K562 (cell line): ENCODE results near the gene GHR. TPM values are rescaled to one million over a fixed set of nuclear protein-coding genes. Genes with fewer than 3 reads are reported as not detected.
A peak's percentile ranks its signal among the peaks of the same experiment; 100 is the strongest.

Experiments used
- CBX3 ChIP-seq, 2 experiments: IDR thresholded peaks; 1 replicate in 1 of 2; 2 replicates in 1 of 2; pipeline ENCODE4 v1.6.1; 2012; ENCODE audit warnings: inconsistent platforms in 2 of 2, low read length in 2 of 2, borderline replicate concordance in 1 of 2, control low read depth in 1 of 2
- ELF4 ChIP-seq: fragments of 450-650 bp; formaldehyde crosslinking; IDR thresholded peaks from 2 replicates; pipeline ENCODE4 v1.4.0; 2022; ENCODE audit warnings: missing genetic modification characterization
- L3MBTL2 ChIP-seq: fragments of 450-650 bp; IDR thresholded peaks from 2 replicates; pipeline ENCODE4 v1.6.1; 2016; ENCODE audit warnings: mild to moderate bottlenecking, moderate library complexity
- RNF2 ChIP-seq: sonication (generic); IDR thresholded peaks from 2 replicates; pipeline ENCODE4 v1.6.1; 2016
- SMARCC2 ChIP-seq: fragments of 450-650 bp; IDR thresholded peaks from 2 replicates; pipeline ENCODE4 v1.6.1; 2017; ENCODE audit warnings: antibody characterized with exemption, moderate library complexity, mild to moderate bottlenecking, low read depth
- SP1 ChIP-seq: sonication (generic); formaldehyde crosslinking; IDR thresholded peaks from 2 replicates; pipeline ENCODE4 v1.8.1; 2022; ENCODE audit warnings: mild to moderate bottlenecking, missing genetic modification reagents
- polyA plus RNA-seq, 8 experiments: library from polyadenylated mRNA; depleted of rRNA in 4 of 8; stranded (reverse) in 5 of 8; unstranded in 3 of 8; fragments of >200 nt; fragmentation: Nextera tagmentation in 2 of 8; fragmentation: Illumina TruSeq in 1 of 8; extraction: Ambion mirVana in 2 of 8; extraction: Trizol in 1 of 8; gene quantifications; 2 replicates each; pipeline versions ENCODE4 v1.2.1 to v1.2.3, GENCODE V29; 2011 to 2014; ENCODE audit warnings: inconsistent platforms in 1 of 8, missing spikeins in 1 of 8
- total RNA-seq, 7 experiments: library from RNA; depleted of rRNA in 6 of 7; stranded (reverse); fragments of >200 nt in 6 of 7; fragmentation: Illumina TruSeq in 2 of 7; extraction: Trizol in 2 of 7; gene quantifications; 2 replicates each; pipeline versions ENCODE4 v1.2.1 to v1.2.3, GENCODE V29; 2011 to 2021; ENCODE audit warnings: low replicate concordance in 1 of 7
- TF ChIP-seq, protein P1 (sequence below): sonication (generic); formaldehyde crosslinking; IDR thresholded peaks from 2 replicates; pipeline ENCODE4 v1.4.0; 2020; ENCODE audit warnings: mild to moderate bottlenecking, missing genetic modification reagents
- TF ChIP-seq, protein P2 (sequence below): fragments of 450-650 bp; formaldehyde crosslinking; IDR thresholded peaks from 2 replicates; pipeline ENCODE4 v1.4.0; 2020; ENCODE audit warnings: mild to moderate bottlenecking, mixed read lengths
- TF ChIP-seq, protein P3 (sequence below): fragments of 450-650 bp; IDR thresholded peaks from 2 replicates; pipeline ENCODE4 v1.6.1; 2016; ENCODE audit warnings: missing biosample characterization, missing genetic modification characterization
- TF ChIP-seq, protein P4 (sequence below): sonication (generic); formaldehyde crosslinking; IDR thresholded peaks from 2 replicates; pipeline ENCODE4 v1.8.0; 2023; ENCODE audit warnings: missing genetic modification reagents, mild to moderate bottlenecking, borderline replicate concordance
- TF ChIP-seq, protein P5 (sequence below), 2 experiments: fragments of 450-650 bp; IDR thresholded peaks; 2 replicates each; pipeline ENCODE4 v1.6.1; 2018; ENCODE audit warnings: mild to moderate bottlenecking in 2 of 2, low read depth in 1 of 2; ENCODE audit not compliant: partially characterized antibody in 2 of 2

Gene GHR
- total and polyA plus RNA-seq, 9 of the 15 experiments (the other 6 are each of a cell fraction or from before 2014, with no cell fraction given), result 0.01 to 0.13 (median 0.07) TPM; not detected in 5

DNA sequence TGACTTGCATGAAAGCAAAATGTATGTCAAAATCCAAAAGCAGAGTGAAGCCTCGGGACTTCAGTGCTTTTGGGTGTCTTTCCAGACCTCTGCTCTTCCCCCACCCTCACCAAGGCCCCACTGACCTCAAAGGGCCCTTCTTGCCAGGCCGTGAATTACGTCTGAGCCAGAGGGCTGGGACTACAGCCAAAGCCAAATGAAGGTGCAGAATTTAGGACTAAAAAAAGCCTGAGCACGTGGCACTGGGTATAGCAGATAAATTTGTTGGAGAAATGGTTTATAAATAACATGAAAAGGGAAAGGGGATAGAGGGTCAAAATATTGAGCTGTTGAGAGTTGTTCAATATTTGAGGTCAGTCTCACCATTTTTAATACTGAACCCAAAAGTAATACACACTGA is 163.4 kb downstream of the GHR start (continued):
- TF ChIP-seq, protein P1, sequence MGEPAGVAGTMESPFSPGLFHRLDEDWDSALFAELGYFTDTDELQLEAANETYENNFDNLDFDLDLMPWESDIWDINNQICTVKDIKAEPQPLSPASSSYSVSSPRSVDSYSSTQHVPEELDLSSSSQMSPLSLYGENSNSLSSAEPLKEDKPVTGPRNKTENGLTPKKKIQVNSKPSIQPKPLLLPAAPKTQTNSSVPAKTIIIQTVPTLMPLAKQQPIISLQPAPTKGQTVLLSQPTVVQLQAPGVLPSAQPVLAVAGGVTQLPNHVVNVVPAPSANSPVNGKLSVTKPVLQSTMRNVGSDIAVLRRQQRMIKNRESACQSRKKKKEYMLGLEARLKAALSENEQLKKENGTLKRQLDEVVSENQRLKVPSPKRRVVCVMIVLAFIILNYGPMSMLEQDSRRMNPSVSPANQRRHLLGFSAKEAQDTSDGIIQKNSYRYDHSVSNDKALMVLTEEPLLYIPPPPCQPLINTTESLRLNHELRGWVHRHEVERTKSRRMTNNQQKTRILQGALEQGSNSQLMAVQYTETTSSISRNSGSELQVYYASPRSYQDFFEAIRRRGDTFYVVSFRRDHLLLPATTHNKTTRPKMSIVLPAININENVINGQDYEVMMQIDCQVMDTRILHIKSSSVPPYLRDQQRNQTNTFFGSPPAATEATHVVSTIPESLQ, result no peak
- TF ChIP-seq ELF4 (CRISPR knock-in tag) (0 out of 2 replicates have a peak, but pooled peaks have one; percentile 37), RNF2 (0 out of 2 replicates have a peak, but pooled peaks have one; percentile 36), CBX3 (IDR thresholded peaks at IDR 0.05; ENCODE audit: borderline replicate concordance in 1 of 2, low read length in 2 of 2) (0 out of 3 replicates have a peak, but pooled peaks of 1 of the 2 experiments have one; percentile 64), SMARCC2 (peak; percentile 60; the same call in 1 of the 2 replicates), L3MBTL2 (peak; percentile 95), SP1 (CRISPR knock-in tag) (no peak)
- TF ChIP-seq, protein P2, sequence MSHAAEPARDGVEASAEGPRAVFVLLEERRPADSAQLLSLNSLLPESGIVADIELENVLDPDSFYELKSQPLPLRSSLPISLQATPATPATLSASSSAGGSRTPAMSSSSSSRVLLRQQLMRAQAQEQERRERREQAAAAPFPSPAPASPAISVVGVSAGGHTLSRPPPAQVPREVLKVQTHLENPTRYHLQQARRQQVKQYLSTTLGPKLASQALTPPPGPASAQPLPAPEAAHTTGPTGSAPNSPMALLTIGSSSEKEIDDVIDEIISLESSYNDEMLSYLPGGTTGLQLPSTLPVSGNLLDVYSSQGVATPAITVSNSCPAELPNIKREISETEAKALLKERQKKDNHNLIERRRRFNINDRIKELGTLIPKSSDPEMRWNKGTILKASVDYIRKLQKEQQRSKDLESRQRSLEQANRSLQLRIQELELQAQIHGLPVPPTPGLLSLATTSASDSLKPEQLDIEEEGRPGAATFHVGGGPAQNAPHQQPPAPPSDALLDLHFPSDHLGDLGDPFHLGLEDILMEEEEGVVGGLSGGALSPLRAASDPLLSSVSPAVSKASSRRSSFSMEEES (CRISPR knock-in tag), result no peak; the same call in 1 of the 2 replicates
- TF ChIP-seq, protein P3, sequence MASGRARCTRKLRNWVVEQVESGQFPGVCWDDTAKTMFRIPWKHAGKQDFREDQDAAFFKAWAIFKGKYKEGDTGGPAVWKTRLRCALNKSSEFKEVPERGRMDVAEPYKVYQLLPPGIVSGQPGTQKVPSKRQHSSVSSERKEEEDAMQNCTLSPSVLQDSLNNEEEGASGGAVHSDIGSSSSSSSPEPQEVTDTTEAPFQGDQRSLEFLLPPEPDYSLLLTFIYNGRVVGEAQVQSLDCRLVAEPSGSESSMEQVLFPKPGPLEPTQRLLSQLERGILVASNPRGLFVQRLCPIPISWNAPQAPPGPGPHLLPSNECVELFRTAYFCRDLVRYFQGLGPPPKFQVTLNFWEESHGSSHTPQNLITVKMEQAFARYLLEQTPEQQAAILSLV (tag), result 0 out of 2 replicates have a peak, but pooled peaks have one; percentile 25
- TF ChIP-seq, protein P4, sequence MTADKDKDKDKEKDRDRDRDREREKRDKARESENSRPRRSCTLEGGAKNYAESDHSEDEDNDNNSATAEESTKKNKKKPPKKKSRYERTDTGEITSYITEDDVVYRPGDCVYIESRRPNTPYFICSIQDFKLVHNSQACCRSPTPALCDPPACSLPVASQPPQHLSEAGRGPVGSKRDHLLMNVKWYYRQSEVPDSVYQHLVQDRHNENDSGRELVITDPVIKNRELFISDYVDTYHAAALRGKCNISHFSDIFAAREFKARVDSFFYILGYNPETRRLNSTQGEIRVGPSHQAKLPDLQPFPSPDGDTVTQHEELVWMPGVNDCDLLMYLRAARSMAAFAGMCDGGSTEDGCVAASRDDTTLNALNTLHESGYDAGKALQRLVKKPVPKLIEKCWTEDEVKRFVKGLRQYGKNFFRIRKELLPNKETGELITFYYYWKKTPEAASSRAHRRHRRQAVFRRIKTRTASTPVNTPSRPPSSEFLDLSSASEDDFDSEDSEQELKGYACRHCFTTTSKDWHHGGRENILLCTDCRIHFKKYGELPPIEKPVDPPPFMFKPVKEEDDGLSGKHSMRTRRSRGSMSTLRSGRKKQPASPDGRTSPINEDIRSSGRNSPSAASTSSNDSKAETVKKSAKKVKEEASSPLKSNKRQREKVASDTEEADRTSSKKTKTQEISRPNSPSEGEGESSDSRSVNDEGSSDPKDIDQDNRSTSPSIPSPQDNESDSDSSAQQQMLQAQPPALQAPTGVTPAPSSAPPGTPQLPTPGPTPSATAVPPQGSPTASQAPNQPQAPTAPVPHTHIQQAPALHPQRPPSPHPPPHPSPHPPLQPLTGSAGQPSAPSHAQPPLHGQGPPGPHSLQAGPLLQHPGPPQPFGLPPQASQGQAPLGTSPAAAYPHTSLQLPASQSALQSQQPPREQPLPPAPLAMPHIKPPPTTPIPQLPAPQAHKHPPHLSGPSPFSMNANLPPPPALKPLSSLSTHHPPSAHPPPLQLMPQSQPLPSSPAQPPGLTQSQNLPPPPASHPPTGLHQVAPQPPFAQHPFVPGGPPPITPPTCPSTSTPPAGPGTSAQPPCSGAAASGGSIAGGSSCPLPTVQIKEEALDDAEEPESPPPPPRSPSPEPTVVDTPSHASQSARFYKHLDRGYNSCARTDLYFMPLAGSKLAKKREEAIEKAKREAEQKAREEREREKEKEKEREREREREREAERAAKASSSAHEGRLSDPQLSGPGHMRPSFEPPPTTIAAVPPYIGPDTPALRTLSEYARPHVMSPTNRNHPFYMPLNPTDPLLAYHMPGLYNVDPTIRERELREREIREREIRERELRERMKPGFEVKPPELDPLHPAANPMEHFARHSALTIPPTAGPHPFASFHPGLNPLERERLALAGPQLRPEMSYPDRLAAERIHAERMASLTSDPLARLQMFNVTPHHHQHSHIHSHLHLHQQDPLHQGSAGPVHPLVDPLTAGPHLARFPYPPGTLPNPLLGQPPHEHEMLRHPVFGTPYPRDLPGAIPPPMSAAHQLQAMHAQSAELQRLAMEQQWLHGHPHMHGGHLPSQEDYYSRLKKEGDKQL, result no peak
- TF ChIP-seq, protein P5, sequence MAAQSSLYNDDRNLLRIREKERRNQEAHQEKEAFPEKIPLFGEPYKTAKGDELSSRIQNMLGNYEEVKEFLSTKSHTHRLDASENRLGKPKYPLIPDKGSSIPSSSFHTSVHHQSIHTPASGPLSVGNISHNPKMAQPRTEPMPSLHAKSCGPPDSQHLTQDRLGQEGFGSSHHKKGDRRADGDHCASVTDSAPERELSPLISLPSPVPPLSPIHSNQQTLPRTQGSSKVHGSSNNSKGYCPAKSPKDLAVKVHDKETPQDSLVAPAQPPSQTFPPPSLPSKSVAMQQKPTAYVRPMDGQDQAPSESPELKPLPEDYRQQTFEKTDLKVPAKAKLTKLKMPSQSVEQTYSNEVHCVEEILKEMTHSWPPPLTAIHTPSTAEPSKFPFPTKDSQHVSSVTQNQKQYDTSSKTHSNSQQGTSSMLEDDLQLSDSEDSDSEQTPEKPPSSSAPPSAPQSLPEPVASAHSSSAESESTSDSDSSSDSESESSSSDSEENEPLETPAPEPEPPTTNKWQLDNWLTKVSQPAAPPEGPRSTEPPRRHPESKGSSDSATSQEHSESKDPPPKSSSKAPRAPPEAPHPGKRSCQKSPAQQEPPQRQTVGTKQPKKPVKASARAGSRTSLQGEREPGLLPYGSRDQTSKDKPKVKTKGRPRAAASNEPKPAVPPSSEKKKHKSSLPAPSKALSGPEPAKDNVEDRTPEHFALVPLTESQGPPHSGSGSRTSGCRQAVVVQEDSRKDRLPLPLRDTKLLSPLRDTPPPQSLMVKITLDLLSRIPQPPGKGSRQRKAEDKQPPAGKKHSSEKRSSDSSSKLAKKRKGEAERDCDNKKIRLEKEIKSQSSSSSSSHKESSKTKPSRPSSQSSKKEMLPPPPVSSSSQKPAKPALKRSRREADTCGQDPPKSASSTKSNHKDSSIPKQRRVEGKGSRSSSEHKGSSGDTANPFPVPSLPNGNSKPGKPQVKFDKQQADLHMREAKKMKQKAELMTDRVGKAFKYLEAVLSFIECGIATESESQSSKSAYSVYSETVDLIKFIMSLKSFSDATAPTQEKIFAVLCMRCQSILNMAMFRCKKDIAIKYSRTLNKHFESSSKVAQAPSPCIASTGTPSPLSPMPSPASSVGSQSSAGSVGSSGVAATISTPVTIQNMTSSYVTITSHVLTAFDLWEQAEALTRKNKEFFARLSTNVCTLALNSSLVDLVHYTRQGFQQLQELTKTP (IDR thresholded peaks at IDR 0.05; ENCODE audit: low read depth in 1 of 2, partially characterized antibody in 2 of 2), result peak in 1 of 2 experiments; percentile 23
